Skeletal muscle satellite cell (primary cell): Measurements from ENCODE around the gene LRBA.
"Not testable (repeated sequence)": the region's sequence is repeated elsewhere in the genome, so short reads cannot be mapped to it uniquely, and the experiment has no call there.

Experiments
- H3K27me3 ChIP-seq: 2 replicates; pipeline ENCODE4 v1.7.0; 2013; ENCODE audit warnings: low read length; ENCODE audit not compliant: control insufficient read depth, insufficient read depth
- H3K36me3 ChIP-seq: 2 replicates; pipeline ENCODE4 v1.7.0; 2013; ENCODE audit warnings: mild to moderate bottlenecking, control low read depth, low read length; ENCODE audit not compliant: insufficient read depth
- H3K4me1 ChIP-seq: 2 replicates; pipeline ENCODE4 v1.7.0; 2013; ENCODE audit warnings: low read length; ENCODE audit not compliant: control insufficient read depth, insufficient read depth
- H3K4me2 ChIP-seq: 2 replicates; pipeline ENCODE4 v1.7.0; 2013; ENCODE audit warnings: mild to moderate bottlenecking, low read length
- H3K4me3 ChIP-seq: 2 replicates; pipeline ENCODE4 v1.7.0; 2013; ENCODE audit warnings: low read length
- H3K9ac ChIP-seq: 2 replicates; pipeline ENCODE4 v1.7.0; 2013; ENCODE audit warnings: mild to moderate bottlenecking, low read depth, low read length, moderate library complexity
- H3K9me3 ChIP-seq: replicated peaks from 2 replicates; pipeline ENCODE4 v1.7.0; 2013; ENCODE audit warnings: mild to moderate bottlenecking, control low read depth, low read length

LRBA gene

GRCh38 chr4:150567070-150567469 lies 448.0 kb downstream of the LRBA start:
- peaks cover 6% of the 10 kb centered on the region for H3K4me1 ChIP-seq
- no peak overlapping the region for H3K9ac ChIP-seq
- H3K27me3 ChIP-seq, result no peaks in the 10 kb centered on the region
- no peaks in the 10 kb centered on the region for H3K9me3 ChIP-seq
- H3K4me3 ChIP-seq, result no peak overlapping the region
- no peaks in the 10 kb centered on the region for H3K36me3 ChIP-seq
- no peak overlapping the region for H3K4me2 ChIP-seq

GRCh38 chr4:150564967-150565366 lies 450.1 kb downstream of the LRBA start:
- H3K9ac ChIP-seq, H3K4me3 ChIP-seq, H3K9me3 ChIP-seq, H3K4me1 ChIP-seq, H3K4me2 ChIP-seq, H3K36me3 ChIP-seq, H3K27me3 ChIP-seq: not testable (repeated sequence)

- H3K36me3 ChIP-seq, result no peaks in the 10 kb centered on the region
- H3K4me3 ChIP-seq, result no peak overlapping the region
- no peak overlapping the region for H3K4me2 ChIP-seq
- H3K9me3 ChIP-seq, result no peaks in the 10 kb centered on the region
- H3K4me1 ChIP-seq, result no peaks in the 10 kb centered on the region
- no peaks in the 10 kb centered on the region for H3K27me3 ChIP-seq
- no peak overlapping the region for H3K9ac ChIP-seq
Observed at GRCh38 chr4:150562751-150563150, 452.3 kb downstream of the LRBA start.

- Histone ChIP-seq H3K27me3 (no peaks in the 10 kb centered on the region), H3K9me3 (no peaks in the 10 kb centered on the region), H3K4me3 (no peak overlapping the region), H3K9ac (no peak overlapping the region), H3K4me2 (no peak overlapping the region), H3K36me3 (no peaks in the 10 kb centered on the region), H3K4me1 (no peaks in the 10 kb centered on the region)
Observed at GRCh38 chr4:150562250-150562649, 452.8 kb downstream of the LRBA start.

- Histone ChIP-seq H3K4me2 (no peak overlapping the region), H3K9ac (no peak overlapping the region), H3K4me1 (no peaks in the 10 kb centered on the region), H3K36me3 (no peaks in the 10 kb centered on the region), H3K27me3 (no peaks in the 10 kb centered on the region), H3K4me3 (no peak overlapping the region), H3K9me3 (no peaks in the 10 kb centered on the region)
Observed at GRCh38 chr4:150561143-150561737, 453.8 kb downstream of the LRBA start.

GRCh38 chr4:150557811-150558210 lies 457.3 kb downstream of the LRBA start:
- not testable (repeated sequence) for H3K4me1 ChIP-seq, H3K36me3 ChIP-seq, H3K9ac ChIP-seq, H3K27me3 ChIP-seq, H3K4me3 ChIP-seq, H3K9me3 ChIP-seq, H3K4me2 ChIP-seq

GRCh38 chr4:150547154-150547838 lies 467.8 kb downstream of the LRBA start:
- H3K4me1 ChIP-seq, result no peaks in the 10 kb centered on the region
- H3K9me3 ChIP-seq, result no peaks in the 10 kb centered on the region
- H3K36me3 ChIP-seq, result no peaks in the 10 kb centered on the region
- H3K4me3 ChIP-seq, result no peak overlapping the region
- H3K27me3 ChIP-seq, result no peaks in the 10 kb centered on the region
- H3K9ac ChIP-seq, result no peak overlapping the region
- H3K4me2 ChIP-seq, result no peak overlapping the region

GRCh38 chr4:150546286-150546685 lies 468.8 kb downstream of the LRBA start:
- Histone ChIP-seq H3K4me3 (no peak overlapping the region), H3K4me1 (no peaks in the 10 kb centered on the region)

GRCh38 chr4:150543042-150543441 lies 472.0 kb downstream of the LRBA start:
- no peaks in the 10 kb centered on the region for H3K27me3 ChIP-seq
- H3K4me1 ChIP-seq, result peaks cover 3% of the 10 kb centered on the region
- no peak overlapping the region for H3K9ac ChIP-seq
- no peaks in the 10 kb centered on the region for H3K36me3 ChIP-seq
- no peak overlapping the region for H3K4me3 ChIP-seq
- no peak overlapping the region for H3K4me2 ChIP-seq
- no peaks in the 10 kb centered on the region for H3K9me3 ChIP-seq

More at GRCh38 chr4:150546286-150546685, 468.8 kb downstream of the LRBA start:
- Histone ChIP-seq H3K9ac (no peak overlapping the region), H3K27me3 (no peaks in the 10 kb centered on the region), H3K36me3 (no peaks in the 10 kb centered on the region), H3K9me3 (no peaks in the 10 kb centered on the region), H3K4me2 (no peak overlapping the region)

- H3K9ac ChIP-seq, result no peak overlapping the region
- no peaks in the 10 kb centered on the region for H3K9me3 ChIP-seq
- no peak overlapping the region for H3K4me3 ChIP-seq
- no peak overlapping the region for H3K4me2 ChIP-seq
- H3K36me3 ChIP-seq, result no peaks in the 10 kb centered on the region
- H3K27me3 ChIP-seq, result no peaks in the 10 kb centered on the region
- H3K4me1 ChIP-seq, result peaks cover 3% of the 10 kb centered on the region
Observed at GRCh38 chr4:150541681-150542080, 473.4 kb downstream of the LRBA start.

- no peaks in the 10 kb centered on the region for H3K27me3 ChIP-seq
- H3K9ac ChIP-seq, result no peak overlapping the region
- no peak overlapping the region for H3K4me3 ChIP-seq
- no peaks in the 10 kb centered on the region for H3K9me3 ChIP-seq
- H3K4me1 ChIP-seq, result peaks cover 3% of the 10 kb centered on the region
- H3K4me2 ChIP-seq, result no peak overlapping the region
- no peaks in the 10 kb centered on the region for H3K36me3 ChIP-seq
Observed at GRCh38 chr4:150540959-150541360, 474.1 kb downstream of the LRBA start.

GRCh38 chr4:150540536-150540935 lies 474.5 kb downstream of the LRBA start:
- no peak overlapping the region for H3K4me2 ChIP-seq
- H3K36me3 ChIP-seq, result no peaks in the 10 kb centered on the region
- no peak overlapping the region for H3K4me3 ChIP-seq
- no peaks in the 10 kb centered on the region for H3K9me3 ChIP-seq
- H3K4me1 ChIP-seq, result peaks cover 3% of the 10 kb centered on the region
- no peak overlapping the region for H3K9ac ChIP-seq
- H3K27me3 ChIP-seq, result no peaks in the 10 kb centered on the region
